ENCODE results near the gene DZIP3.

The DZIP3 gene

DNA sequence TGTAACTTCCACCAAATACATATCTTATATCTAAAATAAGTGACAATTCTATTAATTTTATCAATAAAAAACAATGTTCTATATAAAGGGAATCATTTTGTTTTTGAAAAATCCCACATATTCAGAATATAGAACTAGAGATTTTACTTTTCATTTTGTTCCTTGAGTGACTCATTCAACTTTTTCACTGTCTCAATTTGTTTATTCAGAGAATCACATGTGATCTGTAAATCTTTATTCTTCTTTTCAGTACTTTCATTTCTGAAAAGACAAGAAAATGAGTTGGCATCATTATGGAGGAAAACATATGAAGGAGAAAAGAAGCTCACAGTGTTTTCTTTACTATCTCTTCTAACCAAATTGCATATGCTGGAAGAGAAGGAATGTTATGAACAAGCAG lies 35.3 kb upstream of the DZIP3 start:
- DNase-seq (ENCODE audit: extremely low read depth, low read depth), result no peak
- TF ChIP-seq, protein P1, sequence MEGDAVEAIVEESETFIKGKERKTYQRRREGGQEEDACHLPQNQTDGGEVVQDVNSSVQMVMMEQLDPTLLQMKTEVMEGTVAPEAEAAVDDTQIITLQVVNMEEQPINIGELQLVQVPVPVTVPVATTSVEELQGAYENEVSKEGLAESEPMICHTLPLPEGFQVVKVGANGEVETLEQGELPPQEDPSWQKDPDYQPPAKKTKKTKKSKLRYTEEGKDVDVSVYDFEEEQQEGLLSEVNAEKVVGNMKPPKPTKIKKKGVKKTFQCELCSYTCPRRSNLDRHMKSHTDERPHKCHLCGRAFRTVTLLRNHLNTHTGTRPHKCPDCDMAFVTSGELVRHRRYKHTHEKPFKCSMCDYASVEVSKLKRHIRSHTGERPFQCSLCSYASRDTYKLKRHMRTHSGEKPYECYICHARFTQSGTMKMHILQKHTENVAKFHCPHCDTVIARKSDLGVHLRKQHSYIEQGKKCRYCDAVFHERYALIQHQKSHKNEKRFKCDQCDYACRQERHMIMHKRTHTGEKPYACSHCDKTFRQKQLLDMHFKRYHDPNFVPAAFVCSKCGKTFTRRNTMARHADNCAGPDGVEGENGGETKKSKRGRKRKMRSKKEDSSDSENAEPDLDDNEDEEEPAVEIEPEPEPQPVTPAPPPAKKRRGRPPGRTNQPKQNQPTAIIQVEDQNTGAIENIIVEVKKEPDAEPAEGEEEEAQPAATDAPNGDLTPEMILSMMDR (IDR thresholded peaks at IDR 0.05; ENCODE audit: low read depth, low read length), result no peak

DNA sequence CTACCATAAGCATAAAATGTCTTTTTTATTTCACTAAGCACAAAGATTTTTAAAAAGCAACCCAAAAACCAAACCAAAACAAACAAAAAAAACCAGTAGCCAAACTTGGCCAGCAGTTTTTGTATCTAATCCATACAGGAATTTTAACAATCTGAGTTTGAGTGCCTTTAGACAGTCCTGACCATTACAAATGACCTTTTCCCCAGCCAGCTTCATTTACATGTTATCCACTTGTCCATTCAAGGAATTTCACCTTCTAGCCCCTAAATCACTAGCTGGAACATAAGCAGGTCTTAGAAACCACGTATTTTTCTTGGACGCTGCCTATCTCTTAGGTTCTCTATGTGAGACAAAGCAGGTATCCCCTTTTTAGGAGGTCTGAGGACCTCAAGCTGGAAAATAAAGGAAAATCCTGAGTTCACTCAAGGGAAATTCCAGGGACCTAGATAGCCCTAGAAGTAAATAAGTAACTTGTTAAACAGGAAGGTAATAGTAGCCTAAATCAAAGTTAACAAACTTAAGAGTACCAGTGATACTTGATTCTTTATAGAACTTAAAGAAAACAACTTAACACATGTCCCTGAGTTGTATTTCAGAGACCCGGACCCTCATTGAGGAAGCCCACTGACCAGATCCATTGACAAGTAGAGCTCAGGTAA lies 34.5 kb upstream of the DZIP3 start:
- TF ChIP-seq, protein P1 (IDR thresholded peaks at IDR 0.05; ENCODE audit: low read depth, low read length), result no peak
- DNase-seq (ENCODE audit: extremely low read depth, low read depth), result no peak

DNA sequence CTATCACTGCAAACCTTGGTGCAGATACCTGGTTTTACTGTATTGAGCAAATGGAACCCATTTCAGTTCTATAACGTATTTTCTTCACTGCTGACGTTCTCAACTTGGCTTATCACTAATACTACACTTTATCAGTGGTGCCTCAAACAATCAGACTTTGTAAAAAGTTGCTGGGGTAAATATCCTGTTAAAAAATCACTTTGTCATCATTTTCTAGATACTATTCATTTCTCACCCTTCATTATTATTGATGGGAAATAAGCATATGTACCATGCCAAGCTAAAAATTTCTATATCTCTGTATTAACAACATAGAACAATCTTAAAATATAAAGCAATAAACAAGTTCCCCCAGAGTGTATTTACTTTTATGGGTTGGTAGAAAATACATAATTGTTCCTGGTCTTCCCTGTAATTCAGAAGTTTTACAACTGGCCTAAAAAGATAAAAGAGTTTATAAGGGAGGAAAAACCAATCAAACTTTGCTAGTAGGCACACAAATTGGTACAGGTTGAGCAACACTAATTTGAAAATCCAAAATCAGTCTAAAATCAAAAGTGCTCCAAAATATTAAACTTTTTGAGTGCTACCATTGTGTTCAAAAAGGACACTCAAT lies 33.4 kb upstream of the DZIP3 start:
- DNase-seq (ENCODE audit: extremely low read depth, low read depth), result no peak
- TF ChIP-seq, protein P1 (IDR thresholded peaks at IDR 0.05; ENCODE audit: low read depth, low read length), result no peak

DNA sequence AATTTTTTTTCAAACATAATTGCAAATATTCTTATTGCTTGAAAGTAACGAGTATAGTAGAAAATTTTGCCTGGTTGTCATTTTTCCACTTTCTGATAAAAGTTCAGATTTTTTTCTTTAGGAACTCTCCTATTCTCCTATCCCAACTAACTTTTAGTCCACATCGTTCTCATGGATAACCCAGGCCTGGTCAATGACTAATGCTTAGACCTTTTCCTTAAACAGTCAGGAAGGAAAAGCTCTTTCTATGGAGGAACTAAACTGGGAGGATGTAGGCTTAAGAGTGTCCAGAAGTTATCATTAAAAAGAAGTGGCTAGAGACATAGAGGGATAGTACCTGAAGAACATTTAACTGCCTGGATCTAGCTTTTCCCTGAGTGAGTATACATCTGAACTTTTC lies 27.0 kb upstream of the DZIP3 start:
- DNase-seq (ENCODE audit: extremely low read depth, low read depth), result no peak
- TF ChIP-seq, protein P1 (IDR thresholded peaks at IDR 0.05; ENCODE audit: low read depth, low read length), result no peak

DNA sequence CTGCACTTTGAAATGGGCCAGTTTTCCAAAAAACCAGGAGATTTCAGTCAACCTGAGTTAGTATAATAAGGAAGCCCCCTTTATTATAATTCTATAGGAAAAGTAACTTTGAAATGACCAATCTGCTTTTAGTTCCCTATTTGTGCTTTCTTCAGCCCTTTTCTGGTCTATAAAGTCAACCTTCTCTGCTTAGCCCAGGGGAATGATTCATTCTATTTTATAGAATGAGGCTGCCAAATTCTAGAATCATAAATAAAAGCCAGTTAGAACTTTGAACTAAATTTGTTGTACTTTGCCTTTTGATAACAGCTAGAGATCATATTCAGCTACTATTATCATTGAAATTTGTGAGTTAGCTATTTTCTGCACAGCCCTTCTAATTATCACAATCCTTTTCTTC lies 25.0 kb upstream of the DZIP3 start:
- no peak for DNase-seq (ENCODE audit: extremely low read depth, low read depth)
- TF ChIP-seq, protein P1 (IDR thresholded peaks at IDR 0.05; ENCODE audit: low read depth, low read length), result no peak

DNA sequence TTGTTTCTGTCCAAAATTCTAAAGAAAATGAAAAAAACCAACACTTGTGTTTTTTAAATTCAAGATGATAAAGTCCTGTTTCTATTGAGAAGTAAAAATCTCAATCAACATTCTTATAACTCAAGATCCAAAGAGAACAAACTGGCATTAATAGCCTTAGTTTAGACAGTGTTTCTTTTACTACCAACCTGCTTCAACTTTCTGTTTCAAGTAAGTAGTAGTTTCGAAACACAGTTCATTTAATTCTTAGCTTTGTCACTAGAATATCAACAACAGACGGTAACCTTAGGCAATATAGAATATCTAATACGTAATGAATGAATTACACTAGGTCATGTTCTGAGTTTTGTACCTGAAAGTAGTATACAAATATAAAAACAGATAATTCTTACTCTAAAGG lies 24.0 kb upstream of the DZIP3 start:
- TF ChIP-seq, protein P1 (IDR thresholded peaks at IDR 0.05; ENCODE audit: low read depth, low read length), result no peak
- DNase-seq (ENCODE audit: extremely low read depth, low read depth), result no peak

DNA sequence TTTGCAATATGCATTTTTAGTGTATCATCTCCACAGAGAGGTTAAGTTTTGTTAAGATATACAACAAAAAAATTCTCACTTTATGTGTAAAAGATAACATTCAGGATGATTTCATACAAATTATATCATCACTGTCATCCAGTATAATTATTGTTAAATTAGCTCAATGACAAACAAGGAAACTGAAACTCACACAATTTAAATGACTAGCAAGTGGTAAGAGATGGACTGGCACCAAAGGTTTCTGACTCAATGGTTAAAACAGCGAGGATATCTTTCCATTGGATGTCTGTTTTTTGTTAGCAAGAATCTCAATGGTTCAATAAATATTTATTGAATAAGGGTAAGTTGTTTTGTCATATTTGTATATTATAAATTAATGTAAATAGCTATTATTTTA lies 22.9 kb upstream of the DZIP3 start:
- TF ChIP-seq, protein P1 (IDR thresholded peaks at IDR 0.05; ENCODE audit: low read depth, low read length), result no peak
- no peak for DNase-seq (ENCODE audit: extremely low read depth, low read depth)

Measured in AG09319 (cell line).